GM13976 (cell line): ENCODE measurements around the gene CTNNB1.

Source experiments
- DNase-seq: peaks from one replicate; pipeline ENCODE4 v3.0.0; 2012; ENCODE audit warnings: low spot score
- in situ Hi-C: fragments of 300-500 bp; cut with MboI; formaldehyde crosslinking; loops from one replicate; pipeline ENCODE4 v1.12.0; 2022; ENCODE audit warnings: low sequenced_read_pairs, mixed read lengths, inconsistent platforms; ENCODE audit not compliant: unreplicated experiment
- TF ChIP-seq, protein P1 (sequence below): IDR thresholded peaks from 2 replicates; pipeline ENCODE4 v1.5.1; 2012; ENCODE audit warnings: borderline replicate concordance, mild to moderate bottlenecking; ENCODE audit not compliant: insufficient read depth; ENCODE audit errors: extremely low read depth, missing control alignments, control extremely low read depth

The CTNNB1 gene

DNA sequence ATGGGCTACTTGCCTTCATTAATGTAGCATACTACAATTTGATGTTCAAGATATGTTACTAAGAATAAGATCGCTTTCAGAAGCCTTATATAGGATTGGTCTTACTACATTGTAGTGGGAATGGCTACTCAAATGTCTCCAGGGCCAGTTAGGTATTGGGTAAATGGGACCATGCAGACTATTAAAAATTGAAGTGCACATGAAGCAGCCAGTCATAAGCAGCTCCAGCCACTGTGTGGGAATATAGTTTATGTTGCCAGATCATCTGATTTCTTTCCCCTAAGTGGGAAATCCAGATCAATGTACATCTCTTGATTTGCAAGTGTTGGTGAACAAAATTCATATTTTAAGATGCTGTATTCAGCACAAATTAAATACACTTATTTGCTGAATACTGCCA, 5.1 kb downstream of the CTNNB1 start:
- in situ Hi-C loops: no loop called here
- DNase-seq: no peak
- TF ChIP-seq, protein P1, sequence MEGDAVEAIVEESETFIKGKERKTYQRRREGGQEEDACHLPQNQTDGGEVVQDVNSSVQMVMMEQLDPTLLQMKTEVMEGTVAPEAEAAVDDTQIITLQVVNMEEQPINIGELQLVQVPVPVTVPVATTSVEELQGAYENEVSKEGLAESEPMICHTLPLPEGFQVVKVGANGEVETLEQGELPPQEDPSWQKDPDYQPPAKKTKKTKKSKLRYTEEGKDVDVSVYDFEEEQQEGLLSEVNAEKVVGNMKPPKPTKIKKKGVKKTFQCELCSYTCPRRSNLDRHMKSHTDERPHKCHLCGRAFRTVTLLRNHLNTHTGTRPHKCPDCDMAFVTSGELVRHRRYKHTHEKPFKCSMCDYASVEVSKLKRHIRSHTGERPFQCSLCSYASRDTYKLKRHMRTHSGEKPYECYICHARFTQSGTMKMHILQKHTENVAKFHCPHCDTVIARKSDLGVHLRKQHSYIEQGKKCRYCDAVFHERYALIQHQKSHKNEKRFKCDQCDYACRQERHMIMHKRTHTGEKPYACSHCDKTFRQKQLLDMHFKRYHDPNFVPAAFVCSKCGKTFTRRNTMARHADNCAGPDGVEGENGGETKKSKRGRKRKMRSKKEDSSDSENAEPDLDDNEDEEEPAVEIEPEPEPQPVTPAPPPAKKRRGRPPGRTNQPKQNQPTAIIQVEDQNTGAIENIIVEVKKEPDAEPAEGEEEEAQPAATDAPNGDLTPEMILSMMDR: no peak

DNA sequence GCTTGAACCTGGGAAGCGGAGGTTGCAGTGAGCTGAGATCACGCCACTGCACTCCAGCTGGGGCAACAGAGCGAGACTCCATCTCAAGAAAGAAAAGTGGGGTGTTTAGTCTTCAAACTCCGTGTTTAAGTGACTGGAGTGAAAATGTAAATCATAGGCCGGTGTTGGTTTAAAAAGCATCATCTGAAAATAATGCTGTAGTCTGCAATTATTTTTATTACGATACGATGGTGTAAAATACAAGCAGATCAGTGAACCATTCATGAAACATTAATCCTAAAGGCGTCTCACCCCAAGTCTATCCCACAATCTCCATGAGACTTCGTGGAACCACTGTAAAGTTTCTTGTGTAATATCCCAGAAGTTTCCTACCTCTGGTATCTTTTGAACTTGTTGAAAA, 6.3 kb downstream of the CTNNB1 start:
- in situ Hi-C loops: no loop called here
- TF ChIP-seq, protein P1: no peak
- DNase-seq: no peak

DNA sequence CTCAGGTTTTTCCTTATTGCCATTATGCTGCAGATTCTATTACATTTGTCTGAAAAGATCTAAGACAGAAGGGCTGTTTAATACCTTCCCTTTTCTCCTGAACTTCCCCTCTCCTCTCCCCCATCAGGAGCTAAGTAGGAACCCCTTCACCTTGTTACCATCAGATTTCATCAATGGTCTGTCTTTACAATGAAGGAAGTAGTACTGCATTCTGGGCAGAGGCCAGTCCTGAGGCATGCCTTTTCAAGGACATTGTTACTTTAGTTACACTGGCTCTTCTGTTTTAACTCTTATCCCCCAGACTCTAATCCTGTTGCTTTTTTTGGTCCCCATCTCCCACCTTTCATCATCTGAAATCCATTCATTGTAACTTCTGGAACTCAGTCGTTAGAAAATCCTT, 8.1 kb downstream of the CTNNB1 start:
- TF ChIP-seq, protein P1: no peak
- in situ Hi-C loops: no loop called here
- no peak for DNase-seq

DNA sequence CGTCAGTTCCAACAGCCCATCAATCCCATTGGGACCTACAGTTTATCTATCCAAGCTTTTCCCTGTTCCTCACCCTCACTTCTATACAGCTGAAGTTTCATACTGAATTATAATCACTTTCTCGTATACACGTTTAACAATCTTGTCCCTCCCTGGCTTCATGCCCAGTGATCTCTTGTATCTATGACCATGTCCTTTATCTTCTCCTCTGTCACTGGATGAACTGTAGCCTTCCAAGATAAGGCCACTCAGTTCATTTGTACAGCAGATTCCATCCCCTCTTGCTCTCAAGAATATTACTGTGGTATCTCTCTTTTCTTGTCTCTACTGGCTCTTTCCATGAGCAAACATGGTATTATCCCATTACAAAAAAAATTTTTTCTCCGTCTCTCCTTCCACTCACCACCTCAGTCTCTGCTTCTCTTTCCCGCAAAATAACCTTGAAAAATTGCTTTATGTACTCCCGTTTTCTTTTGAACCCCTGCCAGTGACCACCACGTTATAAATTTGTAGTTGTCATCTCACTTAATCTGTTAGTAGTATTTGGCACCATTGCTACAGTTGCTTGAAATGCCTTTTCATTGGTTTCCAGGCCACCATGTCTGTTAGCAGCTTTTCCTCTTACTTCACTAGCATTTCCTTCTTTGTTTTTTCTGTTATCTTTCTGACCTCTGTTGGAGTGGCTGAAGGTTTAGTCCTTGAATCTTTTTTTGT, 9.4 kb downstream of the CTNNB1 start:
- in situ Hi-C loops: no loop called here
- no peak for DNase-seq
- TF ChIP-seq, protein P1: no peak

DNA sequence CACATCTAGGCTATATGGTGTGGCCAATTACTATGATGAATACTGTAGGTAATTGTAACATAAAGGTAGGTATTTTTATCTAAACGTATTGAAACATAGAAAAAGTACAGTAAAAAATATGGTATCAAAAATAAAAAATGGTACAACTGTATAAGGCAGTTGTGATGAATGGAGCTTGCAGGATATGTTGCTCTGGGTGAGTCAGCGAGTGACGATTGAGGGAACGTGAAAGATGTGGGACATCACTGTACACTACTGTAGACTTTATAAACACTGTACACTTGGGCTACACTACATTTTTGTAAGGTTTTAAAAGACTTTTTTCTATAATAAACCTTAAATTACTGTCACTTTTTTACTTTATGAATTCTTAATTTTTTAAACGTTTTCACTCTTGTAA, 10.3 kb downstream of the CTNNB1 start:
- DNase-seq: no peak
- TF ChIP-seq, protein P1: no peak
- in situ Hi-C loops: no loop called here

DNA sequence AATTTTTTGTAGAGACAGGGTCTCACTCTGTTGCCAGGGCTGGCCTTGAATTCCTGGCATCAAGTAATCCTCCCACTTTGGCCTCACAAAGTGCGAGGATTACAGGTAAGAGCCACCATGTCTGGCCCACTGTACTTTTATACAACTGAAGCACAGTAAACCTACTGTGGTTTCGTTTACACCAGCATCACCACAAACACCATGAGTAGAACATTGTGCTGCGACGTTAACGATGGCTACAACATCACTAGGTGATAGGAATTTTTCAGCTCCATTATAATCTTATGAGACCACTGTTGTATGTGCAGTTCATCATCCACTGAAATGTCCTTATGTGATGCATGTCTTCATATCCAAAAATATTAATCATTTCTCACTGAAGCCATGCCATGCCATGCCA, 11.7 kb downstream of the CTNNB1 start:
- in situ Hi-C loops: no loop called here
- TF ChIP-seq, protein P1: no peak
- DNase-seq: no peak
